Measurements from ENCODE around the gene DENND6A. TPM values are rescaled to one million over a fixed set of nuclear protein-coding genes. Genes with fewer than 3 reads are reported as not detected.

Gene DENND6A
- total and polyA plus RNA-seq, 2 of the 8 experiments (the other 6 are each of a cell fraction or from before 2014, with no cell fraction given) = 7.8 to 14.8 TPM

GRCh38 chr3:57622362-57622761 is 70.5 kb downstream of the DENND6A start:
- Histone ChIP-seq H3K79me1 (ENCODE audit: low read depth, low read length) (no peaks in the 10 kb centered on the region), H3K27ac (ENCODE audit: low read depth, low read length) (no peak overlapping the region), H3K56ac (replicated peaks; ENCODE audit: insufficient read length, low read depth, low read length) (no peak overlapping the region), H3K4me2 (ENCODE audit: insufficient read depth in 1 of 2, low read depth in 2 of 2, low read length in 2 of 2) (no peak overlapping the region), H2AFZ (ENCODE audit: low read length) (no peak overlapping the region), H2BK12ac (ENCODE audit: low read depth, low read length) (no peak overlapping the region), H3K79me2 (ENCODE audit: control insufficient read depth in 1 of 2, insufficient read depth in 2 of 2, low read length in 2 of 2) (no peaks in the 10 kb centered on the region), H4K5ac (ENCODE audit: insufficient read length, low read depth, low read length) (no peak overlapping the region), H3K14ac (ENCODE audit: insufficient read length) (no peak overlapping the region), H4K20me1 (replicated peaks in 1 of 2; ENCODE audit: control insufficient read depth in 1 of 2, insufficient read depth in 2 of 2, low read length in 2 of 2) (no peaks in the 10 kb centered on the region), H3K4me1 (replicated peaks in 1 of 4; ENCODE audit: control insufficient read depth in 3 of 4, insufficient read depth in 4 of 4, low read length in 3 of 4) (no peaks in the 10 kb centered on the region), H2BK5ac (ENCODE audit: low read depth, low read length) (no peak overlapping the region), H3K23ac (ENCODE audit: insufficient read length) (no peak overlapping the region), H3K18ac (ENCODE audit: extremely low read depth, low read length) (no peak overlapping the region), H2AK5ac (ENCODE audit: low read depth, low read length) (no peak overlapping the region), H3K4me3 (ENCODE audit: extremely low read depth in 1 of 4, insufficient read depth in 2 of 4, low read depth in 3 of 4, low read length in 4 of 4) (no peak overlapping the region), H3K9ac (replicated peaks in 1 of 4; ENCODE audit: extremely low read depth in 1 of 4, low read depth in 3 of 4, low read length in 3 of 4) (no peak overlapping the region), H3K27me3 (replicated peaks in 1 of 4; ENCODE audit: control insufficient read depth in 3 of 4, extremely low read depth in 1 of 4, insufficient read depth in 3 of 4, low read length in 3 of 4) (no peaks in the 10 kb centered on the region), H3K36me3 (ENCODE audit: control insufficient read depth in 2 of 4, insufficient read depth in 4 of 4, low read length in 3 of 4) (peaks cover 0 to 7% (median 3%) of the 10 kb centered on the region in 4 experiments; a peak in 4 of 8 replicates), H3K4ac (replicated peaks; ENCODE audit: insufficient read length, low read depth, low read length) (no peak overlapping the region), H3K23me2 (ENCODE audit: low read depth, low read length) (no peaks in the 10 kb centered on the region), H2BK20ac (ENCODE audit: low read length) (no peak overlapping the region), H3K9me3 (ENCODE audit: insufficient read depth in 2 of 2, low read depth in 1 of 2, low read length in 1 of 2) (no peaks in the 10 kb centered on the region), H4K8ac (ENCODE audit: extremely low read depth, insufficient read depth, low read length) (no peak overlapping the region), H2BK120ac (replicated peaks; ENCODE audit: low read depth, low read length) (no peak overlapping the region), H2BK15ac (ENCODE audit: low read length) (no peak overlapping the region), H4K91ac (replicated peaks; ENCODE audit: insufficient read length, low read length) (no peak overlapping the region)
- FAIRE-seq (no peak), DNase-seq (ENCODE audit: low read depth in 1 of 2, low spot score in 2 of 2) (no peak)
- POLR2A ChIA-PET (ENCODE audit: partially characterized antibody) = interaction anchor here (1.5 to 2.1 kb wide), 2 partner anchors 25 to 28 kb away, joined by 3 to 5 read pairs; partner anchors contain the start of gene ARF4
- CTCF ChIA-PET (ENCODE audit: partially characterized antibody) = no interaction called here
- no peak for TF ChIP-seq TAF1 (IDR thresholded peaks at IDR 0.05; ENCODE audit: low read depth, low read length)
- no peak for TF ChIP-seq MAFK (IDR thresholded peaks at IDR 0.05; ENCODE audit: low read depth, low read length)
- no peak for TF ChIP-seq CBX5 (IDR thresholded peaks at IDR 0.05; ENCODE audit: low read depth, low read length)
- no peak for TF ChIP-seq ATF2 (IDR thresholded peaks at IDR 0.05; ENCODE audit: low read length)
- no peak for TF ChIP-seq BCL11A (IDR thresholded peaks at IDR 0.05; ENCODE audit: low read depth in 2 of 2, low read length in 2 of 2)
- TF ChIP-seq GTF2F1 (IDR thresholded peaks at IDR 0.05; ENCODE audit: borderline replicate concordance, low read depth, low read length) = no peak
- no peak for TF ChIP-seq CTBP2 (IDR thresholded peaks at IDR 0.05; ENCODE audit: borderline replicate concordance, insufficient read depth, insufficient read length, low read length)
- no peak for TF ChIP-seq TEAD4 (IDR thresholded peaks at IDR 0.05; ENCODE audit: low read depth, low read length)
- TF ChIP-seq JUND (IDR thresholded peaks at IDR 0.05; ENCODE audit: low read length) = no peak
